Ovary (tissue), 10 donors: ENCODE results near the gene FTMT. TPM values are rescaled to one million over a fixed set of nuclear protein-coding genes. Genes with fewer than 3 reads are reported as not detected.
"Not testable (repeated sequence)": the region's sequence is repeated elsewhere in the genome, so short reads cannot be mapped to it uniquely, and the experiment has no call there.

Experiments
- DNase-seq, 5 donors: peaks; one replicate each; pipeline ENCODE4 v3.0.0-alpha.2; 2019 to 2020
- H3K27ac ChIP-seq, 2 donors: fragments of 200-600 bp; one replicate each; pipeline versions ENCODE4 v1.5.1 to v1.8.0; 2019 to 2022
- H3K27me3 ChIP-seq: fragments of 200-600 bp; one replicate; pipeline ENCODE4 v1.8.0; 2022
- H3K36me3 ChIP-seq: fragments of 200-600 bp; sonication (generic); one replicate; pipeline ENCODE4 v1.5.1; 2019
- H3K4me1 ChIP-seq: one replicate; pipeline ENCODE4 v1.8.1; 2013; ENCODE audit warnings: mild to moderate bottlenecking, moderate library complexity; ENCODE audit not compliant: insufficient read depth
- H3K4me3 ChIP-seq: fragments of 200-600 bp; sonication (generic); one replicate; pipeline ENCODE4 v1.5.1; 2017
- H3K9me3 ChIP-seq, 2 donors: fragments of 200-600 bp in 1 of 2; sonication (generic) in 1 of 2; one replicate each; pipeline versions ENCODE4 v1.5.1 to v1.8.1; 2013 to 2019; ENCODE audit warnings: mild to moderate bottlenecking in 1 of 2, moderate library complexity in 1 of 2
- EP300 ChIP-seq: sonication (generic); formaldehyde crosslinking; IDR thresholded peaks from one replicate; pipeline ENCODE4 v1.6.1; 2017; ENCODE audit warnings: antibody characterized with exemption
- POLR2A ChIP-seq: fragments of 450-650 bp; IDR thresholded peaks from one replicate; pipeline ENCODE4 v1.6.1; 2017; ENCODE audit warnings: antibody characterized with exemption, mild to moderate bottlenecking, moderate library complexity
- WGBS, 3 donors: extraction: QIAGEN DNeasy Blood & Tissue Kit in 1 of 3; methylation state at CpG; one replicate each; pipeline versions ENCODE4 v1.1.5 to v1.1.7; 2013 to 2017; 5-methylcytosine and 5-hydroxymethylcytosine counted together
- intact Hi-C, 4 donors: fragments of 100-400 bp; cut with DNase I; formaldehyde crosslinking; loops; one replicate each; pipeline versions ENCODE4 v1.11.0 to v1.15.1; 2022 to 2023
- long read RNA-seq, 3 donors: library from polyadenylated mRNA in 2 of 3; unstranded in 2 of 3; transcript quantifications; one replicate each; pipeline ENCODE4 v2.0.0 and lab custom pipeline, GENCODE V29; 2021 to 2026
- polyA plus RNA-seq, 2 donors: library from polyadenylated mRNA; stranded (reverse); fragments of 200-250 nt in 1 of 2; fragments of 350-450 nt in 1 of 2; fragmentation: Illumina TruSeq in 1 of 2; extraction: RNeasy Lipid Tissue Mini Kit (QIAGEN cat#74804) in 1 of 2; gene quantifications; one replicate each; pipeline ENCODE4 v1.2.3, GENCODE V29; 2013 to 2014
- total RNA-seq, 7 donors: library from RNA; depleted of rRNA in 2 of 7; stranded (reverse); fragments of >200 nt in 2 of 7; fragmentation: NEBNext Ultra II Directional in 3 of 7; extraction: Animal tissue kit (Norgen Biotek cat#: 25700) in 3 of 7; gene quantifications; one replicate each; pipeline versions ENCODE4 v1.1.0 to v1.2.4, GENCODE V29; 2016 to 2023
- TF ChIP-seq, protein P1 (sequence below), 3 donors: fragments of 450-650 bp in 2 of 3; fragments of 200-600 bp in 1 of 3; IDR thresholded peaks; one replicate each; pipeline versions ENCODE4 v1.5.1 to v1.8.0; 2016 to 2022; ENCODE audit warnings: antibody characterized with exemption in 3 of 3, mild to moderate bottlenecking in 1 of 3
- donor health status: DM: no; HTN: no; CAD: no; lungs with moderate emphysema.
- donor health status: DM: no; HTN: no; CAD: no.
- donor health status: Bipolar disorder and iron deficiency.
- donor health status: DM: yes; HTN: yes; CAD: no.
- donor health status: DM: no; HTN: no; CAD: no.
- donor health status: DM: yes; HTN: yes; CAD: no.

The FTMT gene
- not detected for total RNA-seq
- not detected for polyA plus RNA-seq
- long read RNA-seq, donor 1, result 0 reads
- long read RNA-seq, donor 2, result 0 reads
- long read RNA-seq, donor 3, result 0 reads

- Histone ChIP-seq H3K4me1 (no peaks in the 10 kb centered on the region), H3K4me3 (no peak within 1 kb of the TSS), H3K36me3 (no peaks in the 10 kb centered on the region), H3K9me3 (no peaks in the 10 kb centered on the region), H3K27ac (no peak within 1 kb of the TSS), H3K27me3 (no peaks in the 10 kb centered on the region)
- intact Hi-C loops, result no loop called here
- no peak for DNase-seq
- no peak for TF ChIP-seq POLR2A
- 94 to 96% (median 95%) methylated on average over 75 to 77 of the region's 77 CpGs for WGBS, 3 donors
These were observed at the start of gene FTMT for GRCh38 chr5:121851643-121852574. TSS of gene FTMT (plus strand) at chr5:121851882. CDS start at chr5:121851964, 82 bp downstream.

DNA sequence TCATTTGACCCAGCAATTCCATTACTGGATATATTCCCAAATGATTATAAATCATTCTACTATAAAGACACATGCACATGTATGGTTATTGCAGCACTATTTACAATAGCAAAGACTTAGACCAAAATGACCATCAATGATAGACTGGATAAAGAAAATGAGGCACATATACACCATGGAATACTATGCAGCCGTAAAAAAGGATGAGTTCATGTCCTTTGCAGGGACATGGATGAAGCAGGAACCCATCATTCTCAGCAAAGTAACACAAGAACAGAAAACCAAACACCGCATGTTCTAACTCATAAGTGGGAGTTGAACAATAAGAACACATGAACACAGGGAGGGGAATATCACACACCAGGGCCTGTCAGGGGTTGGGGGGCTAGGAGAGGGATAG, 46.4 kb upstream of the FTMT start:
- H3K9me3 ChIP-seq, H3K36me3 ChIP-seq, DNase-seq, H3K4me3 ChIP-seq, intact Hi-C loops, H3K4me1 ChIP-seq, H3K27me3 ChIP-seq, H3K27ac ChIP-seq: not testable (repeated sequence)
- 80 to 89% (median 85%) methylated on average over 2 of the region's 2 CpGs for WGBS, 3 donors

GRCh38 chr5:121805911-121806310, 45.8 kb upstream of the FTMT start:
- TF ChIP-seq EP300, result no peak
- TF ChIP-seq, protein P1, sequence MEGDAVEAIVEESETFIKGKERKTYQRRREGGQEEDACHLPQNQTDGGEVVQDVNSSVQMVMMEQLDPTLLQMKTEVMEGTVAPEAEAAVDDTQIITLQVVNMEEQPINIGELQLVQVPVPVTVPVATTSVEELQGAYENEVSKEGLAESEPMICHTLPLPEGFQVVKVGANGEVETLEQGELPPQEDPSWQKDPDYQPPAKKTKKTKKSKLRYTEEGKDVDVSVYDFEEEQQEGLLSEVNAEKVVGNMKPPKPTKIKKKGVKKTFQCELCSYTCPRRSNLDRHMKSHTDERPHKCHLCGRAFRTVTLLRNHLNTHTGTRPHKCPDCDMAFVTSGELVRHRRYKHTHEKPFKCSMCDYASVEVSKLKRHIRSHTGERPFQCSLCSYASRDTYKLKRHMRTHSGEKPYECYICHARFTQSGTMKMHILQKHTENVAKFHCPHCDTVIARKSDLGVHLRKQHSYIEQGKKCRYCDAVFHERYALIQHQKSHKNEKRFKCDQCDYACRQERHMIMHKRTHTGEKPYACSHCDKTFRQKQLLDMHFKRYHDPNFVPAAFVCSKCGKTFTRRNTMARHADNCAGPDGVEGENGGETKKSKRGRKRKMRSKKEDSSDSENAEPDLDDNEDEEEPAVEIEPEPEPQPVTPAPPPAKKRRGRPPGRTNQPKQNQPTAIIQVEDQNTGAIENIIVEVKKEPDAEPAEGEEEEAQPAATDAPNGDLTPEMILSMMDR (IDR thresholded peaks at IDR 0.05), result no peak
- no peak for TF ChIP-seq POLR2A
- H3K27ac ChIP-seq, result no peak overlapping the region
- no peak overlapping the region for H3K4me3 ChIP-seq
- H3K4me1 ChIP-seq, result no peaks in the 10 kb centered on the region
- H3K36me3 ChIP-seq, result no peaks in the 10 kb centered on the region
- intact Hi-C loops, result no loop called here
- no peaks in the 10 kb centered on the region for H3K27me3 ChIP-seq
- H3K9me3 ChIP-seq, result no peaks in the 10 kb centered on the region
- 65 to 73% (median 67%) methylated on average over 4 of the region's 4 CpGs for WGBS, 3 donors
- DNase-seq, result no peak

DNA sequence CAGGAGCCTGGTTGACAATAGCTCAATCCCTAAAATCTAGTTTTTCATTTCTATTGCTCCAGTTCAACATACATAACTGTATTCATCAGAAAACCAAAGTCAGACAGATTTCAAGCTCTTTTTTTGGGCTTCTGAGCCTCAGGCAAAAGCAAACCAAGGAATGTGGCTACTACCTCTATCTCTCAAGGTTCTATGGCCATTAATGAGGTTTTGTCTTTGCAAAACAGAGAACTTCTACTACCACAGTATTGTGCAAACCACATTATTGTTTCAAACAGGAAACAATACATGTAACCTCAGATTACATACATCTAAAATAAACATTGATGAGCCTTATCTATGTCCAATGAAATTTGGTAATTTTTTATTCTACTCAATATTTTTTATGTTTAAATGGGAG, 35.5 kb upstream of the FTMT start:
- Histone ChIP-seq H3K27me3 (no peaks in the 10 kb centered on the region), H3K4me3 (no peak overlapping the region), H3K36me3 (no peaks in the 10 kb centered on the region), H3K27ac (no peak overlapping the region), H3K4me1 (no peaks in the 10 kb centered on the region), H3K9me3 (no peaks in the 10 kb centered on the region)
- intact Hi-C loops, result no loop called here
- TF ChIP-seq, protein P1 (IDR thresholded peaks at IDR 0.05), result no peak
- TF ChIP-seq POLR2A, result no peak
- no peak for TF ChIP-seq EP300
- no peak for DNase-seq

GRCh38 chr5:121819682-121820261, 31.9 kb upstream of the FTMT start:
- intact Hi-C loops, result no loop called here

More at GRCh38 chr5:121819682-121820261, 31.9 kb upstream of the FTMT start:
- H3K36me3 ChIP-seq, result no peaks in the 10 kb centered on the region
- H3K9me3 ChIP-seq, result no peaks in the 10 kb centered on the region
- no peak overlapping the region for H3K4me3 ChIP-seq
- 33 to 41% (median 39%) methylated on average over 5 of the region's 5 CpGs for WGBS, 3 donors
- no peaks in the 10 kb centered on the region for H3K4me1 ChIP-seq
- no peaks in the 10 kb centered on the region for H3K27me3 ChIP-seq
- H3K27ac ChIP-seq, result no peak overlapping the region
- no peak for TF ChIP-seq POLR2A
- TF ChIP-seq, protein P1 (IDR thresholded peaks at IDR 0.05), result no peak
- no peak for TF ChIP-seq EP300
- DNase-seq, result no peak
